SK-N-SH (cell line): ENCODE data around the gene LPP. TPM values are rescaled to one million over a fixed set of nuclear protein-coding genes. Genes with fewer than 3 reads are reported as not detected.

ENCODE experiments used
- CTCF ChIA-PET: fragments of 300-600, 350-600 bp; formaldehyde crosslinking; extraction: SDS; loops from one replicate; lab custom pipeline; 2021; lab: Yijun Ruan, JAX
- POLR2A ChIA-PET: fragments of 350-600 bp; sonication (Branson Sonifier 250); formaldehyde crosslinking; extraction: SDS; loops from one replicate; lab custom pipeline; 2020; ENCODE audit warnings: antibody characterized with exemption, inconsistent platforms; lab: Yijun Ruan, JAX
- DNase-seq: peaks from one replicate; pipeline ENCODE4 v3.0.0; 2012
- H2AFZ ChIP-seq: fragments of 200-600 bp; sonication (generic); 2 replicates; pipeline ENCODE4 v1.8.1; 2016; ENCODE audit warnings: antibody characterized with exemption, mild to moderate bottlenecking, low read depth
- H3F3A ChIP-seq: fragments of 200-600 bp; sonication (generic); replicated peaks from 2 replicates; pipeline ENCODE3; 2016; ENCODE audit warnings: antibody characterized with exemption, mild to moderate bottlenecking; ENCODE audit not compliant: insufficient read depth
- H3K27ac ChIP-seq, 2 experiments: fragments of 200-500 bp in 1 of 2; fragments of 200-600 bp in 1 of 2; sonication (Bioruptor generic) in 1 of 2; sonication (generic), shearing (Covaris generic) in 1 of 2; 2 replicates each; pipeline versions ENCODE4 v1.5.1 to v1.6.1; 2014 to 2016; ENCODE audit warnings: low read depth in 2 of 2, inconsistent platforms in 1 of 2, low read length in 1 of 2, mild to moderate bottlenecking in 1 of 2, mixed read lengths in 1 of 2
- H3K27me3 ChIP-seq: fragments of 200-600 bp; sonication (generic), shearing (Covaris generic); 2 replicates; pipeline ENCODE4 v1.6.1; 2016; ENCODE audit warnings: mixed run types; ENCODE audit not compliant: insufficient read depth
- H3K36me3 ChIP-seq, 2 experiments: fragments of 200-500 bp in 1 of 2; fragments of 200-600 bp in 1 of 2; sonication (Bioruptor generic) in 1 of 2; sonication (generic) in 1 of 2; replicated peaks in 1 of 2; 2 replicates each; pipeline versions ENCODE3 to v1.5.1; 2014 to 2016; ENCODE audit warnings: low read length in 1 of 2, mild to moderate bottlenecking in 1 of 2; ENCODE audit not compliant: insufficient read depth in 2 of 2, control insufficient read depth in 1 of 2
- H3K4me1 ChIP-seq, 2 experiments: fragments of 200-500 bp in 1 of 2; fragments of 200-600 bp in 1 of 2; sonication (Bioruptor generic) in 1 of 2; sonication (generic), shearing (Covaris generic) in 1 of 2; 2 replicates each; pipeline versions ENCODE4 v1.5.1 to v1.6.1; 2014 to 2016; ENCODE audit warnings: low read depth in 1 of 2, low read length in 1 of 2, mixed run types in 1 of 2; ENCODE audit not compliant: insufficient read depth in 2 of 2, control insufficient read depth in 1 of 2
- H3K4me2 ChIP-seq: fragments of 200-600 bp; sonication (generic), shearing (Covaris generic); 2 replicates; pipeline ENCODE4 v1.6.1; 2017; ENCODE audit warnings: mixed run types
- H3K4me3 ChIP-seq, 2 experiments: fragments of 200-500 bp in 1 of 2; fragments of 200-600 bp in 1 of 2; sonication (Bioruptor generic) in 1 of 2; sonication (generic), shearing (Covaris generic) in 1 of 2; 2 replicates each; pipeline versions ENCODE4 v1.5.1 to v1.8.1; 2014 to 2016; ENCODE audit warnings: low read depth in 2 of 2, inconsistent platforms in 1 of 2, low read length in 1 of 2, mild to moderate bottlenecking in 1 of 2, mixed read lengths in 1 of 2, moderate library complexity in 1 of 2
- H3K79me2 ChIP-seq: fragments of 200-600 bp; sonication (generic); 2 replicates; pipeline ENCODE4 v1.8.1; 2017; ENCODE audit warnings: mild to moderate bottlenecking; ENCODE audit not compliant: insufficient read depth
- H3K9ac ChIP-seq: fragments of 200-600 bp; sonication (generic); 2 replicates; pipeline ENCODE4 v1.6.1; 2017; ENCODE audit warnings: mixed run types
- H3K9me2 ChIP-seq: fragments of 200-600 bp; sonication (generic); 2 replicates; pipeline ENCODE4 v1.6.1; 2017; ENCODE audit warnings: mixed run types
- H3K9me3 ChIP-seq: fragments of 200-600 bp; sonication (generic); 2 replicates; pipeline ENCODE4 v1.6.1; 2017; ENCODE audit warnings: mixed run types, mild to moderate bottlenecking, moderate library complexity
- H4K20me1 ChIP-seq: fragments of 200-600 bp; sonication (generic); 2 replicates; pipeline ENCODE4 v1.6.1; 2017; ENCODE audit warnings: mild to moderate bottlenecking, mixed run types; ENCODE audit not compliant: insufficient read depth
- EP300 ChIP-seq, 2 experiments: IDR thresholded peaks; 2 replicates each; pipeline versions ENCODE4 v1.4.0 to v1.6.1; 2012; ENCODE audit warnings: borderline replicate concordance in 1 of 2, low read depth in 1 of 2, low read length in 1 of 2
- EZH2phosphoT487 ChIP-seq: fragments of 200-600 bp; sonication (generic); IDR thresholded peaks from 2 replicates; pipeline ENCODE4 v1.6.1; 2017; ENCODE audit warnings: low read depth, mixed run types, mild to moderate bottlenecking, antibody characterized with exemption, moderate library complexity, borderline replicate concordance
- GABPA ChIP-seq: IDR thresholded peaks from 2 replicates; pipeline ENCODE4 v1.4.0; 2012; ENCODE audit warnings: low read depth, mild to moderate bottlenecking
- GATA2 ChIP-seq: sonication (generic); formaldehyde crosslinking; IDR thresholded peaks from 2 replicates; pipeline ENCODE4 v1.5.0; 2020; ENCODE audit warnings: mild to moderate bottlenecking, missing genetic modification reagents
- IRF3 ChIP-seq: fragments of 150-350 bp; IDR thresholded peaks from 2 replicates; pipeline ENCODE4 v1.6.1; 2016; ENCODE audit warnings: mild to moderate bottlenecking, low read depth, low read length
- MAX ChIP-seq: IDR thresholded peaks from 2 replicates; pipeline ENCODE4 v1.4.0; 2012; ENCODE audit warnings: low read depth
- MEF2A ChIP-seq: IDR thresholded peaks from 2 replicates; pipeline ENCODE4 v1.4.0; 2012; ENCODE audit warnings: low read depth, borderline replicate concordance
- NFIC ChIP-seq: IDR thresholded peaks from 2 replicates; pipeline ENCODE4 v1.4.0; 2012; ENCODE audit warnings: borderline replicate concordance
- POLR2AphosphoS5 ChIP-seq: IDR thresholded peaks from 2 replicates; pipeline ENCODE4 v1.6.1; 2012; ENCODE audit warnings: low read depth, low read length
- RAD21 ChIP-seq: IDR thresholded peaks from 2 replicates; pipeline ENCODE4 v1.6.1; 2012; ENCODE audit warnings: mild to moderate bottlenecking, low read length
- RCOR1 ChIP-seq: fragments of 150-350 bp; IDR thresholded peaks from 2 replicates; pipeline ENCODE4 v1.6.1; 2017; ENCODE audit warnings: antibody characterized with exemption, low read length
- RXRA ChIP-seq: IDR thresholded peaks from 2 replicates; pipeline ENCODE4 v1.4.0; 2012; ENCODE audit warnings: low read depth, mild to moderate bottlenecking, borderline replicate concordance
- TAF1 ChIP-seq: IDR thresholded peaks from 2 replicates; pipeline ENCODE4 v1.6.1; 2012; ENCODE audit warnings: low read depth, mild to moderate bottlenecking, low read length, moderate library complexity, borderline replicate concordance
- TCF12 ChIP-seq: IDR thresholded peaks from 2 replicates; pipeline ENCODE4 v1.4.0; 2012
- USF2 ChIP-seq: fragments of 150-350 bp; IDR thresholded peaks from 2 replicates; pipeline ENCODE4 v1.6.1; 2017; ENCODE audit warnings: antibody characterized with exemption, low read length, low read depth, borderline replicate concordance
- WGBS: methylation state at CpG from one replicate; pipeline ENCODE4 v1.1.6; 2017; ENCODE audit warnings: low lambda C conversion rate; 5-methylcytosine and 5-hydroxymethylcytosine counted together
- polyA plus RNA-seq, 3 experiments: library from polyadenylated mRNA; depleted of rRNA; stranded (reverse); fragments of >200 nt; gene quantifications; 2 replicates each; pipeline ENCODE4 v1.2.3, GENCODE V29; 2012
- TF ChIP-seq, protein P1 (sequence below): IDR thresholded peaks from 2 replicates; pipeline ENCODE4; 2012
- TF ChIP-seq, protein P2 (sequence below): IDR thresholded peaks from 2 replicates; pipeline ENCODE4 v1.4.0; 2012; ENCODE audit warnings: low read depth, borderline replicate concordance

Gene LPP
- polyA plus RNA-seq, 1 of the 3 experiments (the other 2 are of a cell fraction), result 6.6 TPM

GRCh38 chr3:188734395-188734794, 580.4 kb downstream of the LPP start:
- Histone ChIP-seq H2AFZ (no peak overlapping the region), H3K4me1 (no peaks in the 10 kb centered on the region), H3K9me2 (no peaks in the 10 kb centered on the region), H3K9me3 (no peaks in the 10 kb centered on the region), H4K20me1 (no peaks in the 10 kb centered on the region), H3K27me3 (no peaks in the 10 kb centered on the region), H3K4me3 (no peak overlapping the region), H3K36me3 (no peaks in the 10 kb centered on the region), H3F3A (peaks cover 3% of the 10 kb centered on the region), H3K27ac (no peak overlapping the region), H3K4me2 (no peak overlapping the region), H3K79me2 (peaks cover 4% of the 10 kb centered on the region; the same call in 1 of the 2 replicates), H3K9ac (no peak overlapping the region)
- TF ChIP-seq EZH2phosphoT487, result no peak
- no peak for TF ChIP-seq GABPA
- TF ChIP-seq RAD21, result no peak
- TF ChIP-seq EP300 (IDR thresholded peaks at IDR 0.05; ENCODE audit: borderline replicate concordance in 1 of 2, low read depth in 1 of 2, low read length in 1 of 2), result no peak
- no peak for TF ChIP-seq TCF12
- TF ChIP-seq NFIC, result no peak
- TF ChIP-seq, protein P1, sequence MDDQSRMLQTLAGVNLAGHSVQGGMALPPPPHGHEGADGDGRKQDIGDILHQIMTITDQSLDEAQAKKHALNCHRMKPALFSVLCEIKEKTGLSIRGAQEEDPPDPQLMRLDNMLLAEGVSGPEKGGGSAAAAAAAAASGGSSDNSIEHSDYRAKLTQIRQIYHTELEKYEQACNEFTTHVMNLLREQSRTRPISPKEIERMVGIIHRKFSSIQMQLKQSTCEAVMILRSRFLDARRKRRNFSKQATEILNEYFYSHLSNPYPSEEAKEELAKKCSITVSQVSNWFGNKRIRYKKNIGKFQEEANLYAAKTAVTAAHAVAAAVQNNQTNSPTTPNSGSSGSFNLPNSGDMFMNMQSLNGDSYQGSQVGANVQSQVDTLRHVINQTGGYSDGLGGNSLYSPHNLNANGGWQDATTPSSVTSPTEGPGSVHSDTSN, result no peak
- TF ChIP-seq RXRA, result no peak
- no peak for TF ChIP-seq MAX
- no peak for TF ChIP-seq TAF1
- no peak for DNase-seq
- POLR2A ChIA-PET, result no interaction called here
- WGBS, result 63% methylated on average over 1 of the region's 1 CpG
- CTCF ChIA-PET, result interaction anchor here (0.6 kb wide), 1 partner anchor 1416 kb away, joined by 3 read pairs; no protein-coding TSS in a partner anchor

DNA sequence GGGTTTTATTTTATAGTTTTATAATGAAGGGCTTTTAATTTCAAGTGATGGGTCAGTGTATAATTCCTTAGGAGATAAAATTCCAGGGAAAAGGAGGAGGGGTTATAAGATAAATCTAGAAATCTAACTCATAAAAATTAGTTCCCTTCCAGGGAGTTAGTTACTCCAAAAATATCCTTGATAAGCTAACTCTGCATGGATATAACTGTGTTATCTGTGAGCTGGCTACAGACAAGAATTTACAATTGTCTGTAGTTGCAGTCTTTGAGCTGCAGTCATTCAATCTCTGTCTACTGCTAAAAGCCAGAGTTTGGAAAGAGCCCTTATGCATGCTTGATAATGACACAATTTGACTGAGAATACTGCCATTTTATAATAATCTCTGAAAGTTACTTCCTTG, 585.6 kb downstream of the LPP start:
- no peaks in the 10 kb centered on the region for H3K4me1 ChIP-seq

More for the DNA sequence above, 585.6 kb downstream of the LPP start:
- H2AFZ ChIP-seq, result no peak overlapping the region
- ChIA-PET CTCF (no interaction called here), POLR2A (no interaction called here)
- H4K20me1 ChIP-seq, result no peaks in the 10 kb centered on the region
- no peaks in the 10 kb centered on the region for H3K9me2 ChIP-seq
- peaks cover 4% of the 10 kb centered on the region for H3F3A ChIP-seq
- DNase-seq, result no peak
- no peak overlapping the region for H3K4me3 ChIP-seq
- H3K27ac ChIP-seq, result no peak overlapping the region
- no peaks in the 10 kb centered on the region for H3K36me3 ChIP-seq
- TF ChIP-seq POLR2AphosphoS5, result no peak
- no peak for TF ChIP-seq MEF2A
- no peak for TF ChIP-seq GABPA
- no peak for TF ChIP-seq TAF1
- TF ChIP-seq USF2, result no peak
- TF ChIP-seq NFIC, result no peak
- TF ChIP-seq, protein P2, sequence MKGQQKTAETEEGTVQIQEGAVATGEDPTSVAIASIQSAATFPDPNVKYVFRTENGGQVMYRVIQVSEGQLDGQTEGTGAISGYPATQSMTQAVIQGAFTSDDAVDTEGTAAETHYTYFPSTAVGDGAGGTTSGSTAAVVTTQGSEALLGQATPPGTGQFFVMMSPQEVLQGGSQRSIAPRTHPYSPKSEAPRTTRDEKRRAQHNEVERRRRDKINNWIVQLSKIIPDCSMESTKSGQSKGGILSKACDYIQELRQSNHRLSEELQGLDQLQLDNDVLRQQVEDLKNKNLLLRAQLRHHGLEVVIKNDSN, result no peak
- no peak for TF ChIP-seq EZH2phosphoT487
- no peak for TF ChIP-seq GATA2 (CRISPR knock-in tag)
- no peak for TF ChIP-seq RAD21
- TF ChIP-seq IRF3, result no peak
- TF ChIP-seq, protein P1, result no peak
- TF ChIP-seq MAX, result no peak
- no peak for TF ChIP-seq RCOR1
- no peaks in the 10 kb centered on the region for H3K27me3 ChIP-seq
- H3K9ac ChIP-seq, result no peak overlapping the region
- no peaks in the 10 kb centered on the region; the same call in 1 of the 2 replicates for H3K79me2 ChIP-seq
- H3K9me3 ChIP-seq, result no peaks in the 10 kb centered on the region
- no peak overlapping the region for H3K4me2 ChIP-seq
